GM18519 (cell line): Measurements from ENCODE around the gene SLC24A5.

Source experiments
- ATAC-seq: cut with Tn5 transposase; IDR thresholded peaks from one replicate; pipeline ENCODE4 v1.9.1; 2021; ENCODE audit warnings: mild to moderate bottlenecking, moderate library complexity; ENCODE audit not compliant: unreplicated experiment, low FRiP score

Gene SLC24A5

DNA sequence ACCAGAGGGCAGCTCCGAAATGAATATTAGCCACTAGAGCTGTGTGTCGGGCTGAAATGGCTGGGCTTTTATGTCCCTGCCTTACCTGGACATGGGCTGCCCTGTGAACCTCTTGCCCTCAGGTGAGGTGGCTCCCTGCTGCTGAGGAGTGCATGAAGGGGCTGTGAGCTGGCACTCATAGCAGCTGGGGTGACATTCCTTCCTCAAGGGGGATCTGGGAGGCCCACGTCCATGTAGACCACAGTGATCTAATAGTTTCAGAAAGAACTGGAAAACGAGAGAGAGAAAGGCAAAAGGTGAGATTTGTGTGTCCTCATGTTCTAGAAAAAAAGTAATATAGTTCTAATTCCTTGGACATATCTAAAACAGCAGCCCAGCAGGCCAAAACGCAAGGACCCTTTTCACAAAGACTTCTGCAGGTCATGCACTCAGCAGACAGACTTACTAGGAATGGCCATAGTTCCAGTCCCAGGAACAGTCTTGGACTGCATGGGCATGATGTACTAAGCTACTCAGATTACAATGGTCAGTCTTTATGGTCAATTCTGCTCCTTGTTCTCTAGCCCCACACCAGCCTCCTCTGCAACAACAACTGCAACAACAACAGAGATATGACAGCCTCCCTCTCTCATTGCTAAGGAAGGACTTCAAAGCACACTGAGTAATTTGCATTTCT, 10.8 kb upstream of the SLC24A5 start:
- ATAC-seq: no peak

DNA sequence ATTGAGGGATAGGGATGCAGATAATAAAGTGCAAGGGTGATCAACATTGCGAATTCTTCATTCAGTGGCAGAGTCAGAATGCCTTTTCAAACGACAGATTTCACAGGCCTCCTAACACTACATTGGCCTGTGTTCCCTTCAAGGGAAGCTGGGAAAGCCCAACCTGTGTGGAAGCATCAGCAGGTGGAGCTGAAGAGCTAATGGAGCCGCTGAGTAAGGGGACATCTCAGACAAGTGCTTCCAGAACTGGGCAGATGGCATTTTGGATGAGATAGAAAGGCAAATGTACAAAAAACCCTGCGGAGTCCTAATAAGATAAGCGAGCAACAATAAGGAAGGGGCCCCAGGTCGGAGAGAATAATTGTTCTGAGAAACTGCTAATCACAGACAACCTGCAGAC, 8.5 kb upstream of the SLC24A5 start:
- no peak for ATAC-seq

DNA sequence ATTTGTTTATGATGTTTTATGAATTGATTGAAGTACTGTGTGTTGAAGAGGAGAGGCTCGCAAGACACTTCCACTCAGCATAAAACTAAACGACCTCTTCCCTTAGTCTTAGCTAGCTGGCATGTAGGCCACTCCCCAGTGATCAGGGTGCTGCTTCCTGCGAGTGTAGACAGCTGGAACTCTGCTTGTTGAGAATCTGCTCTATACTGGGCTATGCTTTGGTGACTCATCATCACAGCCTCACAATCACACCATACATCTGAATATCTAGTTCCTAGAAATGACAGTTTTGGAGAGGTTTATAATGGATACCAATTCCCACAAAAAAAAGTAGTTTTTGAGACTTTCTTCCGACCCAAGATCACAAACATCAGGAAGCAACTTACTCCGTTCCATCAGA, 1.5 kb upstream of the SLC24A5 start:
- ATAC-seq: no peak

DNA sequence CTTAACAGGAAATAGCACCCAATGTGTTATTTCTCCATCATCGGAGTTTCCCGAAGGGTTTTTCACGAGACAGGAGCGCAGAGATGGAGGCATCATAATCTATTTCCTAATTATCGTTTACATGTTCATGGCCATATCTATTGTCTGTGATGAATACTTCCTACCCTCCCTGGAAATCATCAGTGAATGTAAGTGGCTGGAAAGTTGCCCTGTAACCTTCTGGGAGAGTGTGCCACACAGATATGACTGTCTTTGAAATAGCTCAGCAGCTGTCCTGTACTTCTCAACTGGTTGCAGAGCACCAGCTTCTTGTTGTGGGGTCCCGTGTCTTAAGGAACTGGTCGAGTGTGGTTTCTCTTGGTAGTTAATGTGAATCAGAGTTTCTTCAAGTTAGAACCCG, 1.1 kb downstream of the SLC24A5 start:
- ATAC-seq: no peak

DNA sequence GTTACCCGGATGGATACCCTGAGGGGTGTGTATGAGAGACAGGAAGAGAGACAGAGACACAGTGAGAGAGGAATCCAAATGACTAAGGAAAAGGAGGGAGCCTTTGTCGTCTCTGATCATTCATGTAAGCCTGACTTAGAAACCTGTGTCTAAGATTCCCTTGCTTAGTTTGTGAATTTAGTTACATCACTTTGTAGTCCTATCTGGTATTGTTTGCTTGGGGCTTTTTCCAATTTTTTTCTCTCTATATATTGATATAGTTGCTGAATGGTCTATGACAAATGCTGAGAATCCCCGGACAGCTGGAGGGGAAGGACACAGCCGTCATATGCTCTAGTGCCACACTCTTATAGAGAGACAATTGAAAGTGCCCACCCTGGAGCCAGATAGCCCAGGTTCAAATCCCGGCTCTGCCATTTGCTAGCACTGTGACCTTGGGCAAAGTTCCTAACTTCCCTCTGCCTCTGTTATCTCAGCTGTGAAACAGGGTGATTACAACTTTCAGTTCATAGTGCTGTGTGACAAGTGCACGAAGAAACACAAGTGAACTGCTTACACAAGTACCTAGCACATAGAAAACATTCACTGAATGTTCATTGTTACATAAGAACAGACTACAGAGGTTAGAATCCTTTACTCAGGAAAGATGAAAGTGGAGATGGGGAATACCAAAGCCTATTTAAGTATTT, 6.0 kb downstream of the SLC24A5 start:
- ATAC-seq: no peak

DNA sequence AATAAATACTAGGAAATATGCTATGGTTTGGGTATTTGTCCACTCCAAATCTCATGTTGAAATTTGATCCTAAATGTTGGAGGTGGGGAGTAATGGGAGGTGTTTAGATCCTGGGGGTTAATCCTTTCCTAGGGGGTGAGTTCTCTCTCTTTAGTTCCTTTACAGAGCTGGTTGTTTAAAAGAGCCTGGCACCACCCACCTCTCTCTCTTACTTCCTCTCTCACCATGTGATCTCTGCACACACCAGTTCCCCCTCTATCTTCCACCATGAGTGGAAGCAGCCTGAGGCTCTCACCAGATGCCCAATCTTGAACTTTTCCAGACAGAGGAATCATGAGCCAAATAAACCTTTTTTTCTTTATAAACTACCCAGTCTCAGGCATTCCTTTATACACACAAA, 10.5 kb downstream of the SLC24A5 start:
- no peak for ATAC-seq

DNA sequence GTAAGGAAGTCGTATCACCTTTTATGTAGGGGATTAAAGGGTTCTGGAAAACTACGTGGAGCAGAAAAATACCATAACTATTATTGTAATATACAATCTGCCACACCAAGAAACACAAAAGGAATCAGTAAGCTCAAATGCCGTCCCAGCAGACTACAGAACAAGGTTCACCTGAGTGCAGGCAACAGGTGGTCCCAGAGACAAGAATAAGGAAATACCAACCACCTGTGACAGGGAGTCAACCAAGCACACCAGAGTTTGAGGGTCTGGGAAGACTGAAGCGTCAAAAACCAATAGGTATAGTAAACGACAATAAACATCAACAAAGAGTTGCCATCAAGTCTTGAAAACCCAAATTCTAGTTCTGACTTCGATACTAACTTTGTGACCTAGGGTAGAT, 12.1 kb downstream of the SLC24A5 start:
- ATAC-seq: no peak

DNA sequence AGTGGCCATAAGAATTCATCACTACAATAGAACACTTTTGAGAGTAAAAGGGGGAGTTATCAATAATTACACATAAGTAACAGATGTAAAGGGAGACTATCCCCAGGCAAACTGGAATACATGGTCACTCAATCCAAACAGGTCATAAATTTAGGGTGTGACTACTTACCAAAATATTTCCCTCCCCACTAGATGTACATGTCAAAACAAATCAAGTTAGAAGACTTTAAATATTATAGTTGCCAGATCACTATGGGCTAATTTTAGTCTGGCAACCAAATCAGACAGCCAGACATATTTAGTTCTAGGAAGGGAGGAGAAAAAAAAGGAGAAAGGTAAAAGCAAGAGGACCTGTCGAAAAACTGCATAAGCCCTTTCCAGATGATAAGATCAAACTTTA, 23.1 kb downstream of the SLC24A5 start:
- no peak for ATAC-seq

DNA sequence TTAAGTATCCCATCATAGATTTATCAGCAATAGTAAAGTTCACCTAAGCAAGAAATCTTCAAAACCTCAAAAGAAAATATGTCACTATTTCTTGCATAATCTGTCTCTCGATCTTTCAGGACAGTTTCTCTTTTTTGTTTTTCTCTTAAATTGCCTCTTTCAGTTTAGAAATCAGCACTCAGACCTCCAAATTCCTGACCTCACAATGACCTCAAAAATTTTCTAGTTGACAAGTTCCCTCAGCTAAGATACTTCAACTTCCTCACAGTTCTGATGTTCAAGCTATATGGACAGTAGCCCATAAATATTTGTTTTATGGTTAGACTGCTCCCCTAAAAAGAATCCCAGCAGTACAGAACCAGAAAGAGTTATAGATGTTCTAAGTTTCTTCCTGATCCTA, 24.1 kb downstream of the SLC24A5 start:
- ATAC-seq: peak; percentile 67

DNA sequence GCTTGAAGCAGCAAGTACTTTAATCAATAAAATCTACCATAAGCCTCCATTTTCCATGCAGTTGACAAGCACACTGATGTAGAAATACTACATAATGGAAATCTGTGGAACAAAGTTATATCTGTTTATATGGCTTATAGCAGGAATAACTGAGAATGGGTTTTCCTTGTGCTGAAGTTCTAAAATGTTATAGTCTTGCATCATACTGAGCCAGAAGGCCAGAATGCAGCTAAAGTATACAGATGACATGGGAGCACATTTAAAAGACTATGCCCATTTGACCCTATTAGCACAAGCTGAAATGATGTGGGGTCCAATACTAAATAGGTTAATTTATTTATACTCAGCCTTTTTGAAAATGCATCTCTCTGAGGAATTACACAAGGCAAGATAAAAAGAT, 25.1 kb downstream of the SLC24A5 start:
- ATAC-seq: no peak

DNA sequence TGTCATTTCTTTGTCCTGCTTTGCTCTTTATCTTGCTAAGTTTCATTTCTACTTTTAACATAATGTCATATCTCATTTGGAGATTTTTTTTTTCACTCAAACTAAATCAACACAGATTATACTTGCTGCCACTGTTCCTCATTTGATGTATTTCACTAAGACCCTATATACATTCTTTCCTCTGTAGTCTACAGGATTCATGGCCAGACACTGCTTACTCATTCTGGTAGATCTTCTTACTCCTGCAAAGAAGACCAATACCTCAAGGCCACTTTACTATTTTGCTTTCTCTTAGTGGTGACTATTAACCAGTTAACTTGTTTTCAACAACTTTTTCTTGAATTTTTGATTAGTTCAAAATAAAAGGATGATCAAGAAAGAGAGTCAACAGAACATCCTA, 26.6 kb downstream of the SLC24A5 start:
- no peak for ATAC-seq

DNA sequence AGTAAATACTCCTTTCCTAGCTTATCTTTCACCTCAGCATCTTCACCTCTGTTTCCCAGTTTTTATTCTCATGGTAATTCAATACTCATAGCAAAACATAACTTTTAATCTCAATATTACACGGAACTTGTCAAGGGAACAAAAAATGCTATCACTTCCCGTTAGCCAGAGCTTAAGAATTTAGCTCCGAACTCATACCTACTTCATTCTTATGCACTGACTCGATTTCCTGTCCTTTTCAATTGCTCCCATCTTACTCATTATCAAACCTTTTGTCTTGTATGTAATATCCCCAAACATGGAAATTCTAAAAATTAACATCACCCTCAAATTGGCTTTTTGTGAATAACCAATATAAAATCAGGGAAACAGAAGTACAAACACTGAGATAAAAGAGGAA, 29.1 kb downstream of the SLC24A5 start:
- ATAC-seq: no peak

DNA sequence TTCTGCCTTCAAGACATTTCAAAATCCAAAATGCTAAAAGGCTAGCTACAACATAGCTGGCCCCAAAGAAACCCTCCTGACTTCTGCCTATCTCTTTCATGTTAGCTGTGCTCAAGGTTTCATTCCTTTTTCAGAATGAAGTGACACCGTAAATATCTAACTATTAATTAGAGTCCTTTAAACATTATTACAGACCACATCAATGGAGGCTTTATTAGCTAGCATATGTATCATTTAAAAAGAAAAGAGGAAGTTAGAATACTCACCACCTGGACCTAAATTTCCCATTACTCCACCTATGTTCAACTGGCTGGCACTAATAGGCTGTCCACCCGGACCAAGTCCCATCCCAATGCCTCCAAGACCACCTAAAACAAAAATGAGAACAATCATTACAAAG, 32.7 kb downstream of the SLC24A5 start:
- no peak for ATAC-seq

DNA sequence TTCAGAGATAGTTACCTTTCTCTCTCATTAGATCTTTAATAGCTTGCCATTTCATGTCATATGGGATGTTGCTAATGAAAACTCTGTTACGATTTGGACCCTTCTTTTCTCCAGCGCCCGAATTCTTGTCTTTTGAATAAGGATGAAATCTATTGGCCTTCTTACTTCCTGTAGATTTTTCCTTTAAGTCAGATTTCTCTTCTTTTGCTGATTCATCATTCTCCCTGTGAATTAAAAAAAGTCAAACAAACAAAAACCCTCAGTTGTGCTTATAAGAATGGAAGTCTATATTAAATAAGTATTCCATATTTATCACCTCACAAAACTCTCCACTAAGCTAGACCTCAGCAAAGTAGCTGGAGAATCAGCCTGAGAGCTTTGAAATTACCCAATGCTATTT, 47.8 kb downstream of the SLC24A5 start:
- ATAC-seq: no peak

DNA sequence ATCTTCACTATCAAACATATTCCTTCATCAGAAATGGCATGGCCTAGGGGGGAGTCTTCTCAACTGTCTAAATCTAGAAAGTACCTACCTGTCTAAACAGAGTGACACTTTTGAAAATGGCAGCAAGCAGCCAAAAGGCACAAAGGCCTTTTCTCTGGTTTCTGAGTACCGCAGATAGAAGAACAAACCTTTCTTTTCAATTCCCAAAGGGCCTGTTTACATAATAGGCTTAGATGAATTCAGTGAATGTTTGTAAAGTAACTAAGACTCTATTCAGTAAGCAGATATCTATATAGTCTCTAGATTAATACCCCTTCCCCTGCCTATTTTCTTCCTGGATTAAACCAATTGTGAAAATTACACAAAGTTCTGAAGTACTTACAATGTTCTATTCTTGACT, 50.2 kb downstream of the SLC24A5 start:
- ATAC-seq: no peak

DNA sequence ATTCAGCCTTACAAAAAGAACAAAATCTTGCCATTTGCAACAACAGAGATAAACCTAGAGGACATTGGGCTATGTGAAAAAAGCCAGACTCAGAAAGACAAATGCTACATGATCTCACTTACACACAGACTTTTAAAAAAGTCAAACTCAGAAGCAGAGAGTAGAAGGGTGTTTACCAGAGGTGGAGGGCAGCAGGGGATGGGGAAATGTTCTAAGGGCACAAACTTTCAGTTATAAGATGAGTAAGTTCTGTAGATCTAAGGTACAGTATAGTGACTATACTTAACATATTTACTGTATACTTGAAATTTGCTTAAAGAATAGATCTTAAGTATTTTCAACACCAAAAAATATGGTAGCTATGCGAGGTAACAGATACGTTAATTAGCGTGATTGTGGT, 54.3 kb downstream of the SLC24A5 start:
- no peak for ATAC-seq

DNA sequence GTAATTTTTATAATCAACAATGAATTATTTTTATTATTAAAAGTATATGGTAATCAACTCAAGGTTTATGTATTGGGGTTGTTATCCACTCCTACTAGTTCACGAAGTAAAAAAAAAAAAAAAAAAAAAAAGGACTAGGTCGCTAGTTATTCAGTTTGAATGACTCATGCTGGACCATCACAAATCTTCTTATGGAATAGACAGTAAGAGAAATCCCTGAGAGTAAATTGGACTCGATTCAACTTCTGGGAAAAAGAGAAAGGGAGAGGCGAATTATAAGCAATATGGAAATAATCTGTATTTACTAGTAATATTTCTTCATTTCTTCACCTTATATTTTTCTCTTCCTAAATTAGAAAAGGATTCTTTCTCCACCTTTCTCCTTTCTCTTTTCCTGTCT, 55.3 kb downstream of the SLC24A5 start:
- no peak for ATAC-seq

DNA sequence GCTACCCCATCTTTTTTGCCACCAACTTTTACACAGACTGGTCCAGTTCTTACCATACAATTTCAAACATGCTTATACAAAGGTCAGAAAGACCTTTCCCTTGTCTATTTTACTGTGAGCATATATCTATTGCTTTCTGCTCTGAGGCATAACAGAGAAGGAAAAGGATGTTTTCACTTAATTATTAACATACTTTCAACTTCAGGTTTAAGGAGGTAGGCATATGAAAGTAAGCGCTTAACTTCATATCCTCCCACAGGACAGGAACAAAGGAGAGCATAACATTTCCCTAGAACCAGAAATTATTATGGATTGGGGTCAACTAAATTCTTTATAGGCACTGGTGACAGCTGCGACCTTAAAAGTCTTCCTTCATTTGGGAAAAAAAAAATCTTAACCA, 56.2 kb downstream of the SLC24A5 start:
- ATAC-seq: no peak

DNA sequence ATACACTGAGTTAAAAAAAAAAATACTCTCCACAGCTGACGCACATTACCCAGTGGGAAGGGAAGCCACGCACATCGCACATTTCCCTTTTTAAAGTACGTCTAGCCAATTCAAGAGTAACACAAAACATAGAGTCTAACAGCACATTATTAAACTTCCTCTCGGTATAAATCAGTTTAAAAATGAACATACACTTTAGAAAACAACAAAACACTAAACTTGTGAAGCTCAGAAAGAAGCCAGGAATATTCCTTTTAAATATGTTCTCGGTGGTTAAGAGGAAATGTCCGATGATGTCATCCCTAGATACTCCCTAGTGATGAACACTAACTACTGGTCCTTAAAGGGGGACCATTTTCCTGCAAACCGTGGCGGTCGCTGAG, 56.6 kb downstream of the SLC24A5 start:
- peak; percentile 58 for ATAC-seq

DNA sequence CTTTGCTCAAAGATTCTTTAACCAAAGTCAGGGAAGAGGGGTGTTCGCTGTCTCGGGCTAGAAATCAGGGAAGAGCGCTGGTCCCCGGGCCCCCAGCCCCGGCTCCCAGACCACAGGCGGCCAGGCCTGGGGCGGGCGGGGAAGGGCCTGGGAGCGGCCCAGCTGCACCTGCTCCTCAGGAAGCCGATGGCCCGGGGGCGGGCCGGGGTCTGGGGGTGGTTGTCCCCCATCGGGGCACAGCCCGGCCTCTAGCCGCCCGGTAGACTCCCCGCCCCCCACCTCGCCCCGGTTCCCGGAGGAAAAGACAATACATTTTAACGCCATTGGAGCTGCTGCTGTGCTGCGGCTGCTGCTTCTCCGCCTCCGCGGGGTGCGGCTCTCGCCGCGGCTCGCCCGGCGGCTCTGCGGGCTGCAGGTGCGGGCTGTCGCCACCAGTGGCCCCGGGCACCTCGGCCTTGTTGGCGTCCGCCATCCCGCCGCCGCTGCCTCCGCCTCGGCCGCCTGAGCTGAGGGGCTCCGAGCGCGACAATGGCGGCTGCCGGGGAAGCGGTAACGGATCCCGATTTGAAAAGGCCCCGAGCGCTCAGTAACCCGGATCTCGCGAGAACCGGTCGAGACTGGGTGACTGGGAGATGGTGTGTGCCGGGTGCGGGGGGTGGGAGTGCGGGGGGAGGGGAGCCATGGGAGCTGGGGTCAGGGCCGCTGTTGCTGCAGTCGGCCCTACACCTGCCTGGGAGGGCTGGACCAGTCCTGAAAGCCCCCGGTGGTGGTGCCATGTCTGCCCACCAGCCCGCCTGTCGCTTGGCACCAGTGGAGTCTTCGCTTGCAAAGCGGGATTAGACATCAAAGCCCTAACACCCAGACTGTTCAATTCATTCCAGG, 57.2 kb downstream of the SLC24A5 start, which contains the start of gene MYEF2:
Gene MYEF2, minus strand, starts transcription at position 530 of the 882 bp plus-strand sequence. Its CDS starts 58 bp downstream, at position 472.
- peak; percentile 61 for ATAC-seq

DNA sequence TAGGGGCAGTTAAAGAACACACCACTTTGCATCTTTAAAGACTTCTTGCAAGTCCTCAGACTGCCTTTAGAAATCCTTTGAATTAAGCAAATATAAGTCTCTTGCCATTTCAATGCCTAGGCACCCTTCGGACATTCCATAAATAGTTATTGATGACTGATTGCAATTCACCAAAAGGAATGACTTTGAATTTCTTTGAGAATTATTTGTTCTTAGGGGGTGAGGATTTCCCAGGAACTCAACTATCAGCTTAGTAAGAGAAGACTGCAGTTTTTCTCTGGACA, 57.8 kb downstream of the SLC24A5 start:
- no peak for ATAC-seq

DNA sequence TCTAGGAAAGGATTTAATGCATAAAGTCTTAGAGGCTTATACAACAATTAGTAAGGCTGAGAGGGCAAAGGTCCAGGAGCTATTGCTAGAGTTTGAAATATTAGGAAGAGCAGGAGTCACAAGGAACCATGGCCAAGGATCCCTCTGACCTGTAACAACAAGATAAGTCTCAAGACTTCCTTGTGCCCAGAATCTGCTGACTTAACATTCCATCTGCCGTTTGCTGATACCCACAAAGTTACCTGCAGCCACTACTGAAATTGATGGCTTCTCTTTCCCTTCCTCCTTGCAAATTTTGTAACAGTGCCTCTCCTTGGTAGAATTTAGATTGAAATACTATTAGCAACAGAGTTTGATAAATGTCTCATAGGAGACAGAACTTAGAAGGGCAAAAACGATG, 62.0 kb downstream of the SLC24A5 start:
- ATAC-seq: no peak
